HG03520 (cell line): ENCODE measurements around the gene CDH22.

Source experiments
- ATAC-seq: cut with Tn5 transposase; IDR thresholded peaks from one replicate; pipeline ENCODE4 v1.9.1; 2021; ENCODE audit warnings: mild to moderate bottlenecking, moderate library complexity; ENCODE audit not compliant: unreplicated experiment

The CDH22 gene

DNA sequence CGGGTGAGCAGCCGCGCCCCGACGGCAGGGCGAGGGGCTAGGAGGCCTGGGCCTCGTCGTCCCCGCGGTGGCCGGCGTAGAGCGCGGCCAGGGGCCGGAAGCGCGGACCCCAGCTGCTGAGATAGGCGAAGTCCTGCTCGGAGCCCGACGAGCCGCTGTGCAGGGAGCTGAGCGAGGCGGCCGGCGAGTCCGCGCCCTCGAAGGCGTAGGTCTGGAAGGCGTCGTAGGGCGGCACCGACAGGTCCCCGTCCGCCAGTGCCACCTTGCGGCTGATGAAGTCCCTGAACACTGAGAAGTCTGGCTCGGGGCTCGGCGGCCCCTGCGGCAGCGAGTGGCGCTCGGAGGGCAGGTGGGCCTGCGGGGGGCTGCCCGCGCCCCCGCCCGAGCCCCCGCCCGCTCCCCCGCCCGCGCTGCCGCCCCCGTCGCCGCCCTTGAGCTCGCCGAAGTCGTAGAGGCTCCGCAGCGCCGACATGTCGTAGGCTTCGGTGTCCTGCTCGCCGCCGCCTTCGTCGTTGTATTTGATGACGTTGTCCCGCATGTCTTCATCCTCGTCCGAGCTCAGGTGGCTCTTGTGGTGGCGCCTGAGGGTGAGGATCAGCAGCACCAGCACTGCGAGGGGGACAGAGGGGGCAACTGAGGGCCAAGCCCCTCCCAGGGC, 133.7 kb downstream of the CDH22 start:
- ATAC-seq = no peak

- ATAC-seq = no peak
Observed at GRCh38 chr20:46173652-46174468, 134.4 kb downstream of the CDH22 start.

DNA sequence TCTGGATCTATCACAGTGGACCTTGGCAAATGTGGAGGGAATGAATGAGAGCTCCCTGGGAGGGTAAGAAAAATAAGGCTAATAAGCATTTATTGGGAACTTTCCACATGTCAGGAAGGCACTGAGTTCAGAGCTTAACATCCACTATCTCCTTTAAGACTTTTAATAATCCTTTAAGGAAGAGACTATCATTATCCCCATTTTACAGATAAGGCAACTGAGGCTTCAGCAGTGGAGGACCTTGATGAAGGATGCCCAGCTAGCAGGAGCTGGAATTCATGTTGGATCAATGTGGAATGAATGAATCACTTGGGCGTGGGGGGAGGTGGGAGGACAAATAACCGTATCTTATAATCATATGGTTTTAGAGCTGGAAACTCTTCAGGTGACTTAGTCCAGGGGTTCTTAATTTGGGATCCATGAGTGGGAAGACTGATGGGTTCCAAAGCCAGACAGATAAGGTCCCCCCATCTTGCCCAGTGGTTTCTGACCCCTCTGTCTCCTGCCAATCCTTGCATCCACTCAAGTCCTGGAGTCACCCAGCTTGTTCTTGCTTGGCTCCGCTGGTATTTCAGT, 135.2 kb downstream of the CDH22 start:
- no peak for ATAC-seq

- no peak for ATAC-seq
Observed at GRCh38 chr20:46172455-46172854, 135.8 kb downstream of the CDH22 start.

- ATAC-seq = no peak
Observed at GRCh38 chr20:46171909-46172308, 136.4 kb downstream of the CDH22 start.

DNA sequence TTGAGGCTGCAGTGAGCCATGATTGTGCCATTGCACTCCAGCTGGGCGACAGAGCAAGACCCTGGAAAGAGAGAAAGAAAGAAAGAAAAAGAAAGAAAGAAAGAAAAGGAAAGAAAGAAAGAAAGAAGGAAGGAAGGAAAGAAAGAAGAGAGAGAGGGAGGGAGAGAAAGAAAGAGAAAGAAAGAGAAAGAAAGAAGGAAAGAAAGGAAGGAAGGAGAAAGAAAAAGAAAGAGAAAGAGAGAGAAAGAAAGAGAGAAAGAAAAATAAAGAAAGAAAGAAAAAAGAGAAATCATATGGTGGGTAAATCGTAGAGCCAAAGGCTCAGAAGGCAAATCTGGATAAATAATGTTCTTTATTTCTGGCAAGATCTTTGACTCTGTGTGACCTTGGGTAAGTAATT, 136.8 kb downstream of the CDH22 start:
- no peak for ATAC-seq

- no peak for ATAC-seq
Observed at GRCh38 chr20:46169245-46170171, 138.8 kb downstream of the CDH22 start.

- ATAC-seq = no peak
Observed at GRCh38 chr20:46168438-46168837, 139.9 kb downstream of the CDH22 start.

GRCh38 chr20:46167080-46167479, 141.2 kb downstream of the CDH22 start:
- no peak for ATAC-seq

DNA sequence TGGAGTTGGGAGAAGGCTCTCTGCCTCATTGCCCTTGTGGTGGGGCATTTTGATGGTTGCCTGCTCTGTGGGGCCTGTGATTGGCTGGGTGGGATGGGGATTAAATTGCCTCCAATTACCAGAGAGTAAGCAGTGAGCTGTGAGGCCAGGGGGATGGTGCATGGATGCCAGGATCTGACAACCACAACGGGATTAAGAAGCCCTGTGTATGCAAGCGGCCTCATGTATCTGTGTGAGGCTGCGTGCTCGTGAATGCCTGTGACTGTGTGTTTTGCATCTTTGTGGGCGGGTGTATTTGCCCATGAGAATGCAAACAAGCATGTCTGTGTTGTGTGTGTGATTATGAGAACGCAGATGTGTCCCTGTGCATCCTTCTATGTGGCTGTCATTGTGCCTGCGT, 144.0 kb downstream of the CDH22 start:
- ATAC-seq = no peak

GRCh38 chr20:46161921-46162320, 146.4 kb downstream of the CDH22 start:
- ATAC-seq = no peak

GRCh38 chr20:46160661-46161060, 147.6 kb downstream of the CDH22 start:
- ATAC-seq = no peak

DNA sequence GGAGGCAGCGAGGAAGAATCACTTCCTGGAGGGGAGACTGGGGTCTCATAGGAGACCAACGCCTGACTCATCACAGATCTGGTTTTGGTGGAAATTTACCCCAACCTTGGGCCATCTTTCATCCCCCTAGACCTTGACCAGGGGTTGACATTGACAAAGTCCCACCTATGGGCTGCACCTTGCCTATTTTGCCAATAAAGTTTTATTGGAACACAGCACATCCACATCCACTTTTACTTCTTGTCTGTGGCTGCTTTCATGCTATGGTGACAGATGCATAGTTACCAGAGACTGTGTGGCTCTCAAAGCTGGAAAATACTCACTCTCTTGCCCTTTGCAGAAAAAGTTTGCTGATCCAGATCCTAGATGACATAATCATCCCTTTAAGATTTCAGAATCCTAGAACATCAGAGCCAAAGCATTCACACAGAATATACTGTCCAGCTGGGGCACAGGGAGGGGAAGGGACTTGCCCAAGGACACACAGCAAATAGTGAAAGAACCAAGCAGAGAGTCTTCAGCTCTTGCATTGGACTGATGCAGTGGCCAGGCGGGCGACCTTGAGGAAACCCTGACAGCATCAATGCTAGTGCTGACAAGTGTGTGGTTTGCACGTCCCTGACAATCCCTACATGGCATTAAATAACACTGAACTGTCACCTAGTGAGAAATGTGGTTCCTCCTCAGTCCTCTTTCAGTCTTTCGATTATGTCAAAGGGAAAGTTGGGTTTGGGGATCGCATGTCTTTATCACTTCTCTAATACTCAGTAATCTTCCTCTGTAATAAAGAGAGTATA, 149.0 kb downstream of the CDH22 start:
- no peak for ATAC-seq

GRCh38 chr20:46158476-46158987, 149.8 kb downstream of the CDH22 start:
- no peak for ATAC-seq

DNA sequence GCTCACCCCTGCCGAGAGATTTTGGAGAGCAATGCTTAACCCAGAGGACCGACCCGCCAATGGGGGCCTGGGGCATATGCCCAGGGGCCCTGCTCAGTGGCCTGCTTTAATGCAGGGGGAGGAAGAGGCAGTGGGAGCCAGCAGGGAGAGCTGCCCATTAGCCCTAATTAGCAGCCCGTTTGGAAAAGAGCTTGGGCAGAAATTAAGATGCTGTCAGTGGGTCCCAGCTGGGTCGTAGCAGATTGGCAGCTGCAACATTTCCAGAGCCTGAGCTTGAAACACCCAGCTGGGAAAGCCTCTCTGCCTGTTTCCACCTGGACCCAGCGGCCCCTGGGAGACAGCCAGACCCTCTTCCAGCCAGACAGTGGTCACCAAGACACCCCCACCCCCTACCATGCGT, 150.7 kb downstream of the CDH22 start:
- no peak for ATAC-seq

- ATAC-seq = no peak
Observed at GRCh38 chr20:46157076-46157592, 151.2 kb downstream of the CDH22 start.

DNA sequence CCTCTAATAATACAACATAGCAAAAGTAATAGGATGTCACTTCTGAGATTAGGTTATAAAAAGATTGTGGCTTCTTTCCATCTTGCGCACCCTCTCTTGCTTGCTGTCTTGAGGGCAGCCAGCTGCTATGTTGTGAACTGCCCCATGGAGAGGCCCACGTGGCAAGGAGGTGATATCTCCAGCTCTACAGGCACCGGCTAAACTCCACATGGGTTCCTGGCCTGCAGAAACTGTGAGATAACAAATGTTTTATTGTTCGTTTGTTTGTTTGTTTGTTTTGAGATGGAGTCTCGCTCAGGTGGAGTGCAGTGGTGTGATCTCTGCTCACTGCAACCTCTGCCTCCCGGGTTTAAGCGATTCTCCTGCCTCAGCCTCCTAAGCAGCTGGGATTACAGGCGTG, 152.2 kb downstream of the CDH22 start:
- ATAC-seq = no peak

DNA sequence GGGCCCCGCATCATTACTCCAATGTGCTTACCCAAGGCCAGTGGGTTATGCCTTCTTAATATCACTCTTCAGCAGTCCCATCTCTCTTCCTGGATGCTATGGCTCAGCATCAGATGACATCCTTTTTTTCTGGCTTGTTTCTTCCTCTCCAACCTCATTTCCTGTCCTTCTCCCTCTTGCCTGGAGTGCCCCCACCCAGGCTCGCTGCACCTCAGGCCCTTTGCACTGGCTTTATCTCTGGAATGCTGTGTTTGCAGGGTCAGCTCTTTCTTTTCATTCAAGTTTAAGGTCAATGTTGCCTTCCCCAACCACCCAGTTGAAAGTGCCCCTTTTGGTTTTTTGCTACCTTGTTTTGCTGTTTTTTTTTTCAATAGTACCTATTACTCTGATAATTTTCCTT, 153.5 kb downstream of the CDH22 start:
- ATAC-seq = no peak

GRCh38 chr20:46154305-46154704, 154.0 kb downstream of the CDH22 start:
- ATAC-seq = no peak
